ENCODE results near the gene UNCX. TPM values are rescaled to one million over a fixed set of nuclear protein-coding genes. Genes with fewer than 3 reads are reported as not detected.
"Not testable (repeated sequence)": the region's sequence is repeated elsewhere in the genome, so short reads cannot be mapped to it uniquely, and the experiment has no call there.

UNCX gene
- total RNA-seq, 1 experiment from 2014 or later = 1.9 TPM

DNA sequence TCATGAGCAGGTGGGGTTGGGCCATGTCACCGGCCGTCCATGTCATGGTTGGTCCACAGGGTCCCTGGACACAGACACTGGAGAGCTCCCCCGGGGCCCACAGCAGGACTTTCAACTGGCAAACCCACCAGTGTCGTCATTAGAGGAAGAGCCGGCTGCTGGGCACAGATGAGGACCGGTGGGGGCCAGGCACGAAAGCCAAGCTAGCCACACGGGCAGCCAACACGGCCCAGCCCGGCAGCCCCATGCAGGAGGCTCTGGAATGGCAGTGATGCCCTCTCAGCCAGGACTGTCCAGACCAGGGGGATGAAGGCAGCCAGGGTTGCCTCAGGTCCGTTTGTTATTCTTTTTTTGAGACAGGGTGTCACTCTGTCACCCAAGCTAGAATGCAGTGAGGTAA is 21.1 kb upstream of the UNCX start:
- CTCF ChIA-PET = no interaction called here
- H3K27me3 ChIP-seq (replicated peaks; ENCODE audit: insufficient read depth, low read depth, low read length, poor library complexity) = no peaks in the 10 kb centered on the region
- intact Hi-C loops (cut with micrococcal nuclease; ENCODE audit: unreplicated experiment) = no loop called here
- no peak overlapping the region for H3K4me3 ChIP-seq (ENCODE audit: low read depth, low read length, poor library complexity, severe bottlenecking)
- TF ChIP-seq EZH2 (IDR thresholded peaks at IDR 0.05; ENCODE audit: borderline replicate concordance, low read depth, low read length, poor library complexity, severe bottlenecking) = no peak
- TF ChIP-seq, protein P1, sequence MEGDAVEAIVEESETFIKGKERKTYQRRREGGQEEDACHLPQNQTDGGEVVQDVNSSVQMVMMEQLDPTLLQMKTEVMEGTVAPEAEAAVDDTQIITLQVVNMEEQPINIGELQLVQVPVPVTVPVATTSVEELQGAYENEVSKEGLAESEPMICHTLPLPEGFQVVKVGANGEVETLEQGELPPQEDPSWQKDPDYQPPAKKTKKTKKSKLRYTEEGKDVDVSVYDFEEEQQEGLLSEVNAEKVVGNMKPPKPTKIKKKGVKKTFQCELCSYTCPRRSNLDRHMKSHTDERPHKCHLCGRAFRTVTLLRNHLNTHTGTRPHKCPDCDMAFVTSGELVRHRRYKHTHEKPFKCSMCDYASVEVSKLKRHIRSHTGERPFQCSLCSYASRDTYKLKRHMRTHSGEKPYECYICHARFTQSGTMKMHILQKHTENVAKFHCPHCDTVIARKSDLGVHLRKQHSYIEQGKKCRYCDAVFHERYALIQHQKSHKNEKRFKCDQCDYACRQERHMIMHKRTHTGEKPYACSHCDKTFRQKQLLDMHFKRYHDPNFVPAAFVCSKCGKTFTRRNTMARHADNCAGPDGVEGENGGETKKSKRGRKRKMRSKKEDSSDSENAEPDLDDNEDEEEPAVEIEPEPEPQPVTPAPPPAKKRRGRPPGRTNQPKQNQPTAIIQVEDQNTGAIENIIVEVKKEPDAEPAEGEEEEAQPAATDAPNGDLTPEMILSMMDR (conservative IDR thresholded peaks at IDR 0.05; ENCODE audit: low read depth, low read length) = no peak
- H3K36me3 ChIP-seq (ENCODE audit: insufficient read depth, low read length, poor library complexity, severe bottlenecking) = no peaks in the 10 kb centered on the region
- BruUV-seq (replicated peaks) = no TSS peak
- POLR2A ChIA-PET (ENCODE audit: low non-redundant PET) = no interaction called here
- no peak for DNase-seq (ENCODE audit: low spot score)
- no peaks in the 10 kb centered on the region for H3K9me3 ChIP-seq (ENCODE audit: low read depth, low read length, poor library complexity, severe bottlenecking)
- H3K27ac ChIP-seq (ENCODE audit: low read depth, low read length, poor library complexity, severe bottlenecking) = no peak overlapping the region
- peaks cover 9% of the 10 kb centered on the region for H3K4me1 ChIP-seq (ENCODE audit: insufficient read depth, low read length, poor library complexity, severe bottlenecking)

DNA sequence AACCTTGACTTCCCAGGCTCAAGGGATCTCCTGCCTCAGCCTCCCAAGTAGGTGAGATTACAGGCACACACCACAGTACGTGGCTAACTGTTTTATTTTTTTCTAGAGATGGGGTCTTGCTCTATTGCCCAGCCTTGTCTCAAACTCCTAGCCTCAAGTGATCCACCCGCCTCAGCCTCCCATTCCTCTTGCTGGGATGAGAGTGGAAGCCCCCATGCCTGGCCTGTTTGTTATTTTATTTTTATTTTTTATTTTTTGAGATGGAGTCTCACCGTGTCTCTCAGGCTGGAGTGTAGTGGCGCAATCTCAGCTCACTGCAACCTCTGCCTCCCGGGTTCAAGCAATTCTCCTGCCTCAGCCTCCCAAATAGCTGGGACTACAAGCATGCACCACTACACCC is 20.6 kb upstream of the UNCX start:
- H3K27ac ChIP-seq (ENCODE audit: low read depth, low read length, poor library complexity, severe bottlenecking); H3K36me3 ChIP-seq (ENCODE audit: insufficient read depth, low read length, poor library complexity, severe bottlenecking); intact Hi-C loops (cut with micrococcal nuclease; ENCODE audit: unreplicated experiment); H3K4me1 ChIP-seq (ENCODE audit: insufficient read depth, low read length, poor library complexity, severe bottlenecking); DNase-seq (ENCODE audit: low spot score); POLR2A ChIA-PET (ENCODE audit: low non-redundant PET); H3K27me3 ChIP-seq (replicated peaks; ENCODE audit: insufficient read depth, low read depth, low read length, poor library complexity); H3K9me3 ChIP-seq (ENCODE audit: low read depth, low read length, poor library complexity, severe bottlenecking); H3K4me3 ChIP-seq (ENCODE audit: low read depth, low read length, poor library complexity, severe bottlenecking); BruUV-seq (replicated peaks); CTCF ChIA-PET: not testable (repeated sequence)

- ChIA-PET CTCF (no interaction called here), POLR2A (ENCODE audit: low non-redundant PET) (no interaction called here)
- H3K27me3 ChIP-seq (replicated peaks; ENCODE audit: insufficient read depth, low read depth, low read length, poor library complexity) = no peaks in the 10 kb centered on the region
- no peak for DNase-seq (ENCODE audit: low spot score)
- TF ChIP-seq EZH2 (IDR thresholded peaks at IDR 0.05; ENCODE audit: borderline replicate concordance, low read depth, low read length, poor library complexity, severe bottlenecking) = no peak
- TF ChIP-seq, protein P1 (conservative IDR thresholded peaks at IDR 0.05; ENCODE audit: low read depth, low read length) = no peak
- no peak overlapping the region for H3K4me3 ChIP-seq (ENCODE audit: low read depth, low read length, poor library complexity, severe bottlenecking)
- H3K36me3 ChIP-seq (ENCODE audit: insufficient read depth, low read length, poor library complexity, severe bottlenecking) = no peaks in the 10 kb centered on the region
- no peaks in the 10 kb centered on the region for H3K9me3 ChIP-seq (ENCODE audit: low read depth, low read length, poor library complexity, severe bottlenecking)
- no peak overlapping the region for H3K27ac ChIP-seq (ENCODE audit: low read depth, low read length, poor library complexity, severe bottlenecking)
- peaks cover 9% of the 10 kb centered on the region for H3K4me1 ChIP-seq (ENCODE audit: insufficient read depth, low read length, poor library complexity, severe bottlenecking)
- intact Hi-C loops (cut with micrococcal nuclease; ENCODE audit: unreplicated experiment) = no loop called here
- no TSS peak for BruUV-seq (replicated peaks)
These were observed 18.2 kb upstream of the UNCX start for GRCh38 chr7:1214516-1214915.

DNA sequence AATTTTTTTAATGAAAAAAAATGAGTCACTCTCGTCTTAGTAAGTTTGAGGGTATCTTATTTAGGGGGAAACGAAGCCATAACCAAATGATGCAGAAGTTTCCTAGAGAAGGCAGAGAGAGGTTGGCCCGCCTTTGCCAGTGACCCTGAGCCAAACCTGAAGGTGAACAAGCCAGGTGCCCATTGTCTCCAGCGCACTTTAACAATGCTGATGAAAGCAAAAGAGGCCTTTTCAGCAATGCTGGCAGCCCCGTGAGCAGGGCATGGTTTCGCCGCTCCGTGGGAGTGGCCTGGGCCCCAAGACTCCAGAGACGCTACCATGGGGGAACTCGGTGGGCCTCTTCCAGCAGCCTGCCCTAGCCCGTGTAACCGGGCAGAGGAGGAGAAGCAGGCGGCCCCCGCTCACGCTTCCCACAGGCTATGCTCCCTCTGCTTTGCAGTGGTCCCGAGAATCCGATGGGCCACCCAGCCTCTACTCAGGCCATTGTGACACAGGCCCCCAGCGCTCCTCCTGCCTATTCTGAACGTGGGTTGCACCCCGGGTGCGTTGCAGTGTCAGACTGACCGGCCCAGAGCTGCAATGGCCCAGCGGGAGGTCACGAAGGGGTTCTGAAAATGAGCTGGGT is 14.0 kb upstream of the UNCX start:
- TF ChIP-seq EZH2 (IDR thresholded peaks at IDR 0.05; ENCODE audit: borderline replicate concordance, low read depth, low read length, poor library complexity, severe bottlenecking) = no peak
- TF ChIP-seq, protein P1 (conservative IDR thresholded peaks at IDR 0.05; ENCODE audit: low read depth, low read length) = no peak
- Histone ChIP-seq H3K4me3 (ENCODE audit: low read depth, low read length, poor library complexity, severe bottlenecking) (no peak overlapping the region), H3K9me3 (ENCODE audit: low read depth, low read length, poor library complexity, severe bottlenecking) (no peaks in the 10 kb centered on the region), H3K36me3 (ENCODE audit: insufficient read depth, low read length, poor library complexity, severe bottlenecking) (no peaks in the 10 kb centered on the region), H3K27ac (ENCODE audit: low read depth, low read length, poor library complexity, severe bottlenecking) (no peak overlapping the region), H3K27me3 (replicated peaks; ENCODE audit: insufficient read depth, low read depth, low read length, poor library complexity) (no peaks in the 10 kb centered on the region), H3K4me1 (ENCODE audit: insufficient read depth, low read length, poor library complexity, severe bottlenecking) (no peaks in the 10 kb centered on the region)
- CTCF ChIA-PET = no interaction called here
- intact Hi-C loops (cut with micrococcal nuclease; ENCODE audit: unreplicated experiment) = no loop called here
- BruUV-seq (replicated peaks) = no TSS peak
- POLR2A ChIA-PET (ENCODE audit: low non-redundant PET) = no interaction called here
- no peak for DNase-seq (ENCODE audit: low spot score)
